ENCODE results near the gene RHBDD3.

DNA sequence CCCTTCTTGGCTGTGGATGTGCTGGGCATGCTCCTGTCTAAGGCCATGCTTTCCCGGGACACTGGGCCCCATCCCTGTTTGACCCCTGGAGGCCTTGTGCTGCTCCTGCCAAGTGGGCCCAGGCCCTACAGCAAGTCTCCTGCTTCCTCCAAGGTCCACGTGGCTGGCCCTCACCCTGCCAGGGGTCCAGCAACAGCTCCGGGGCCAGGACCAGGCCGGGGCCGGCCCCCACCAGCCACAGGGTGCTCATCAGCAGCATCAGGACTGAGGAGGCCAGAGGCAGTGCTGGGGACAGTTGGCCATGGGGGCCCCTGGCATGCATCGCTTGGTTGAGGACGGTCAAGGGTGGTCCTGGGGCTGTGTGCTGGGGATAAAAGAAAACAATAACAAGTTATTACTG is 2.5 kb downstream of the RHBDD3 start:
- TF ChIP-seq EZH2phosphoT487 (IDR thresholded peaks at IDR 0.05; ENCODE audit: insufficient read depth, low read depth) (no peak), EZH2 (IDR thresholded peaks at IDR 0.05; ENCODE audit: insufficient read depth, poor library complexity, severe bottlenecking) (no peak)

Data from GM23248 (cell line).